Esophagus squamous epithelium (tissue), 4 donors: ENCODE data around the gene ANKS1B.

Source experiments
- POLR2A ChIP-seq, 4 donors: fragments of 450-650 bp; IDR thresholded peaks; one replicate each; pipeline ENCODE4 v1.6.1; 2017; ENCODE audit warnings: antibody characterized with exemption in 4 of 4, mild to moderate bottlenecking in 4 of 4, moderate library complexity in 3 of 4
- TF ChIP-seq, protein P1 (sequence below), 6 experiments: fragments of 450-650 bp in 4 of 6; fragments of 200-600 bp in 2 of 6; sonication (generic) in 2 of 6; IDR thresholded peaks; one replicate each; pipeline ENCODE4 v1.5.1; 2016 to 2019; ENCODE audit warnings: antibody characterized with exemption in 6 of 6, mild to moderate bottlenecking in 4 of 6, moderate library complexity in 4 of 6

DNA sequence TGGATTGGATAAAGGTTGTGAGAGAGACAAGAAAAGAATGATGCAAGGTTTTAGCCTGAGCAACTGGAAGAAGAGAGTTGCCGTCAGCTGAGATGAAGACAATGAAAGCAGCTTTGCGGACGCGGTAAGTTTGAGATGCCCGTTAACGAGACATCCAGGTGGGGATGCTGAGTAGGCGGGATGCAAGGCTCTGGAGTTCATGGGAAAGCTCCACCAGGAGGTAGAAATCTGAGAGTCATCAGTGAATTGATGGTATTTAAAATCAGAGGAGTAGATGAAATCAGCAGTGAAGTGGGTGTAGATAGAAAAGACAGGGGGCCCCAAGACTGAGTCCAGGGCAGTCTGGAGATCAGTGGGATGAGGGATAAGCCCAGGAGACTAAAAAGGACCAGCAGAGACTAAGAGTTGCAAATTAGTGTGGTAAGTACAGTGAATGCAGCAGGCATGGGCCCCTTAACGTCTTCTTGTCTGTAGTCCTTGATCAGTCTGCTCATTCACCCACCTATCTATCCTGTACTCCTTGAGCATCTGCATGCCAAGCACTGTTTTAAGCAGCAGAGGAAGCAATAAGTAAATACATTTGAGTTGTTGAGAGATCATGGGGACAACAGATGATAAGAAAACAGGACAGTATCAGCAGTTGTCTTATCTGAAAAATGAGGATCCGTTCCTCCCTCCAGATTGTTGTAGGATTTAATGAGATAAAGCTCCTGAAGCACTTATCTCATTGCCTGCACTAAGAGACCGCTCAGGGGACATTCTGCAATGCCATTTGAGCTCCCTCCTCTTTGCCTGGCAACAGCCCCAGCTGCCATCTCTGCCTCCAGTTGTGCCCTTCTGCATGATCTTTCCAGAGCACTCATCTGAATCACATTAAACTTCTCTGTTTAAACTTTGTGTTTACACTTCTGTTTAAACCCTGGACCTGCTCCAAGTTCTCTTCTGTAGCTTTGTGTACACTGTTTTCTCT lies 1248.1 kb downstream of the ANKS1B start:
- TF ChIP-seq, protein P1, sequence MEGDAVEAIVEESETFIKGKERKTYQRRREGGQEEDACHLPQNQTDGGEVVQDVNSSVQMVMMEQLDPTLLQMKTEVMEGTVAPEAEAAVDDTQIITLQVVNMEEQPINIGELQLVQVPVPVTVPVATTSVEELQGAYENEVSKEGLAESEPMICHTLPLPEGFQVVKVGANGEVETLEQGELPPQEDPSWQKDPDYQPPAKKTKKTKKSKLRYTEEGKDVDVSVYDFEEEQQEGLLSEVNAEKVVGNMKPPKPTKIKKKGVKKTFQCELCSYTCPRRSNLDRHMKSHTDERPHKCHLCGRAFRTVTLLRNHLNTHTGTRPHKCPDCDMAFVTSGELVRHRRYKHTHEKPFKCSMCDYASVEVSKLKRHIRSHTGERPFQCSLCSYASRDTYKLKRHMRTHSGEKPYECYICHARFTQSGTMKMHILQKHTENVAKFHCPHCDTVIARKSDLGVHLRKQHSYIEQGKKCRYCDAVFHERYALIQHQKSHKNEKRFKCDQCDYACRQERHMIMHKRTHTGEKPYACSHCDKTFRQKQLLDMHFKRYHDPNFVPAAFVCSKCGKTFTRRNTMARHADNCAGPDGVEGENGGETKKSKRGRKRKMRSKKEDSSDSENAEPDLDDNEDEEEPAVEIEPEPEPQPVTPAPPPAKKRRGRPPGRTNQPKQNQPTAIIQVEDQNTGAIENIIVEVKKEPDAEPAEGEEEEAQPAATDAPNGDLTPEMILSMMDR (IDR thresholded peaks at IDR 0.05) = no peak
- no peak for TF ChIP-seq POLR2A (IDR thresholded peaks at IDR 0.05)
